CD4-positive, alpha-beta T cell treated with Interferon alpha-2 for 1 hour (primary cell): ENCODE data around the gene DAB1.

Experiments
- DNase-seq, 2 donors: peaks; one replicate each; pipeline ENCODE4 v3.0.0-alpha.2; 2020 to 2022

The DAB1 gene

GRCh38 chr1:57311411-57311810 lies 112.4 kb downstream of the DAB1 start:
- no peak for DNase-seq

- DNase-seq: no peak
Observed at GRCh38 chr1:57311006-57311405, 112.9 kb downstream of the DAB1 start.

GRCh38 chr1:57309630-57310029 lies 114.2 kb downstream of the DAB1 start:
- DNase-seq: no peak

- DNase-seq: peak; percentile 81 to 91
Observed at GRCh38 chr1:57307392-57308170, 116.3 kb downstream of the DAB1 start.

- DNase-seq: no peak
Observed at GRCh38 chr1:57304591-57304990, 119.3 kb downstream of the DAB1 start.

GRCh38 chr1:57302812-57303596 lies 120.9 kb downstream of the DAB1 start:
- no peak for DNase-seq

GRCh38 chr1:57300186-57300585 lies 123.7 kb downstream of the DAB1 start:
- DNase-seq: no peak

GRCh38 chr1:57296726-57297250 lies 127.1 kb downstream of the DAB1 start:
- DNase-seq: no peak

- DNase-seq: no peak
Observed at GRCh38 chr1:57295326-57295725, 128.5 kb downstream of the DAB1 start.

GRCh38 chr1:57294177-57294576 lies 129.7 kb downstream of the DAB1 start:
- DNase-seq: no peak

- no peak for DNase-seq
Observed at GRCh38 chr1:57293214-57293613, 130.6 kb downstream of the DAB1 start.

GRCh38 chr1:57289781-57290180 lies 134.1 kb downstream of the DAB1 start:
- DNase-seq: no peak

- no peak for DNase-seq
Observed at GRCh38 chr1:57285992-57286391, 137.9 kb downstream of the DAB1 start.

- no peak for DNase-seq
Observed at GRCh38 chr1:57282411-57282810, 141.4 kb downstream of the DAB1 start.

- DNase-seq: no peak
Observed at GRCh38 chr1:57281324-57281723, 142.5 kb downstream of the DAB1 start.

- DNase-seq: no peak
Observed at GRCh38 chr1:57279909-57280666, 143.8 kb downstream of the DAB1 start.

GRCh38 chr1:57278558-57278957 lies 145.3 kb downstream of the DAB1 start:
- DNase-seq: no peak

- no peak for DNase-seq
Observed at GRCh38 chr1:57277681-57278080, 146.2 kb downstream of the DAB1 start.

- no peak for DNase-seq
Observed at GRCh38 chr1:57276918-57277317, 146.9 kb downstream of the DAB1 start.

- DNase-seq: no peak
Observed at GRCh38 chr1:57272601-57273000, 151.3 kb downstream of the DAB1 start.

- no peak for DNase-seq
Observed at GRCh38 chr1:57272150-57272549, 151.7 kb downstream of the DAB1 start.

GRCh38 chr1:57270927-57271698 lies 152.7 kb downstream of the DAB1 start:
- no peak for DNase-seq
